WTC11 (cell line): Measurements from ENCODE around the gene CAMTA1. TPM values are rescaled to one million over a fixed set of nuclear protein-coding genes. Genes with fewer than 3 reads are reported as not detected.

ENCODE experiments used
- ATAC-seq: fragments of 200-7000 bp; cut with Tn5 transposase; 2 replicates; pipeline ENCODE4 v1.10.0; 2021; ENCODE audit warnings: mild to moderate bottlenecking, moderate library complexity
- CTCF ChIA-PET: fragments of 300-600 bp; sonication (Branson Sonifier 250); formaldehyde crosslinking; loops from one replicate; lab custom pipeline; 2021; ENCODE audit warnings: antibody characterized with exemption; lab: Charles Lee
- POLR2A ChIA-PET: fragments of 350-600 bp; sonication (Branson Sonifier 250); formaldehyde crosslinking; loops from one replicate; lab custom pipeline; 2021; ENCODE audit warnings: antibody characterized with exemption; lab: Charles Lee
- DNase-seq: peaks from one replicate; pipeline ENCODE4 v3.0.0; 2021; ENCODE audit warnings: low spot score
- H3K27ac Mint-ChIP-seq: 2 replicates; pipeline ENCODE4 v1.8.0; 2021; ENCODE audit warnings: mixed read lengths
- H3K27me3 Mint-ChIP-seq: 2 replicates; pipeline ENCODE4 v1.8.0; 2021; ENCODE audit warnings: low read depth, mild to moderate bottlenecking, moderate library complexity, mixed read lengths
- H3K36me3 Mint-ChIP-seq: 2 replicates; pipeline ENCODE4 v1.8.0; 2021; ENCODE audit warnings: mixed read lengths
- H3K4me1 Mint-ChIP-seq: 2 replicates; pipeline ENCODE4 v1.8.0; 2022; ENCODE audit warnings: mixed read lengths
- H3K4me3 Mint-ChIP-seq: 2 replicates; pipeline ENCODE4 v1.8.0; 2021; ENCODE audit warnings: mild to moderate bottlenecking, moderate library complexity, mixed read lengths
- H3K9me3 Mint-ChIP-seq: 2 replicates; pipeline ENCODE4 v1.8.0; 2021; ENCODE audit warnings: mixed read lengths
- GABPB1 ChIP-seq: sonication (generic); formaldehyde crosslinking; IDR thresholded peaks from 2 replicates; pipeline ENCODE4 v1.8.1; 2023; ENCODE audit warnings: mild to moderate bottlenecking, missing genetic modification reagents
- KAT7 ChIP-seq: sonication (generic); formaldehyde crosslinking; IDR thresholded peaks from 2 replicates; pipeline ENCODE4 v1.8.1; 2023; ENCODE audit warnings: missing genetic modification reagents, mild to moderate bottlenecking, borderline replicate concordance
- MLX ChIP-seq: sonication (generic); formaldehyde crosslinking; IDR thresholded peaks from 2 replicates; pipeline ENCODE4 v1.8.1; 2023; ENCODE audit warnings: mild to moderate bottlenecking, missing genetic modification reagents, moderate library complexity
- SMAD4 ChIP-seq: sonication (generic); formaldehyde crosslinking; IDR thresholded peaks from 2 replicates; pipeline ENCODE4 v1.8.0; 2022; ENCODE audit warnings: mild to moderate bottlenecking, missing genetic modification reagents
- SOX15 ChIP-seq: fragments of 250-450 bp; sonication (Bioruptor Pico); IDR thresholded peaks from 2 replicates; pipeline ENCODE4 v1.9.0; 2021; ENCODE audit warnings: mild to moderate bottlenecking
- ZNF219 ChIP-seq: sonication (generic); formaldehyde crosslinking; IDR thresholded peaks from 2 replicates; pipeline ENCODE4 v1.8.0; 2023; ENCODE audit warnings: missing genetic modification reagents, mild to moderate bottlenecking, borderline replicate concordance
- ZNF425 ChIP-seq: fragments of 250-450 bp; sonication (Bioruptor Pico); conservative IDR thresholded peaks from 2 replicates; pipeline ENCODE4 v1.9.0; 2021; ENCODE audit warnings: mild to moderate bottlenecking
- ZNF532 ChIP-seq: fragments of 250-450 bp; sonication (Bioruptor Pico); IDR thresholded peaks from 2 replicates; pipeline ENCODE4 v1.9.0; 2021; ENCODE audit warnings: mild to moderate bottlenecking, borderline replicate concordance
- ZSCAN18 ChIP-seq: fragments of 250-450 bp; sonication (Bioruptor Pico); IDR thresholded peaks from 2 replicates; pipeline ENCODE4 v2.1.2; 2022; ENCODE audit warnings: mild to moderate bottlenecking, moderate library complexity
- total RNA-seq: library from RNA; stranded (reverse); gene quantifications from 3 replicates; pipeline ENCODE4 v1.2.3, GENCODE V29; 2021
- TF ChIP-seq, protein P1 (sequence below): fragments of 200-600 bp; IDR thresholded peaks from 2 replicates; pipeline ENCODE4 v1.8.0; 2022; ENCODE audit warnings: antibody characterized with exemption
- TF ChIP-seq, protein P2 (sequence below): sonication (generic); formaldehyde crosslinking; IDR thresholded peaks from 2 replicates; pipeline ENCODE4 v1.8.1; 2023; ENCODE audit warnings: mild to moderate bottlenecking, moderate library complexity, missing genetic modification reagents
- TF ChIP-seq, protein P3 (sequence below): fragments of 250-450 bp; sonication (Bioruptor Pico); IDR thresholded peaks from 2 replicates; pipeline ENCODE4 v1.8.0; 2021; ENCODE audit warnings: mild to moderate bottlenecking
- TF ChIP-seq, protein P4 (sequence below): sonication (generic); formaldehyde crosslinking; IDR thresholded peaks from 2 replicates; pipeline ENCODE4 v1.8.0; 2022; ENCODE audit warnings: mild to moderate bottlenecking, missing genetic modification reagents

CAMTA1 gene
- total RNA-seq, 1 experiment from 2014 or later = 86.4 TPM

GRCh38 chr1:7694600-7695496 lies 909.6 kb downstream of the CAMTA1 start (continued):
- TF ChIP-seq ZNF425 (CRISPR knock-in tag) (no peak), SMAD4 (CRISPR knock-in tag) (no peak), SOX15 (CRISPR knock-in tag) (no peak)

DNA sequence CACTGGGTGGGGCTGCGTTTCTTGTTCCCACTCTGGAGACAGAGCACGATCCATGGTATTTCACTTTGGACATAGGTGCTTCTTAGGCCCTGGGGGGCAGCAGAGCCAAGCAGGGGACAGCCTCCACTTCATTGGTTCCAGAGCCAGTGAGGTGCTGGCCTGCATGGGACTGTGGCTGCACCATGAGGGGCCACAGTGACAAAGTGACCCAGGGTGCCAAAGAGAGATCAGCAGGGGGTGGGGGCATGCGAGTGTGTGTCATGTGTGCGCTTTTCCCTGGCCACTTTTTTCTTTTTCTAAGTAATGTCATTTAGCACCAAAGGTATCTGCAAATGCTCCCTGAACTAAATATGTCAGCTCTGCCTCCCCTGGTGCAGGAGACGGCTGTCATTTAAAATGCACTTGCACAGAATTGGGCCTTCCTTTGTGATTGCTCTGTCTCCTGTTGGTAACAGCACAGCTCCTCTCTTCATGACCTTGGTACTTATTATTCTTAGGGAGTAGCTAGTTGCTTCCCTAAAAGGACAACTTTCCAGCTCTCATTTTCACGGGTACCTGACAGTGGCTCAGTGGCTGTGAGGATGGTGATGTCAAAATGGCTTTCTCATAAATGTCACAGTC lies 910.4 kb downstream of the CAMTA1 start:
- Mint-ChIP-seq H3K4me1 (no peaks in the 10 kb centered on the region; the same call in 1 of the 2 replicates), H3K27ac (no peak overlapping the region), H3K27me3 (peaks cover 21% of the 10 kb centered on the region), H3K4me3 (no peak overlapping the region), H3K9me3 (peaks cover 48% of the 10 kb centered on the region), H3K36me3 (peaks cover 39% of the 10 kb centered on the region)
- ATAC-seq (no peak), DNase-seq (no peak)
- TF ChIP-seq MLX (CRISPR knock-in tag) = no peak
- ChIA-PET POLR2A (interaction anchor here (1.1 kb wide), 1 partner anchor 16 kb away, joined by 3 read pairs; no protein-coding TSS in a partner anchor), CTCF (interaction anchor here (1.2 to 2.1 kb wide), 3 partner anchors 9 to 57 kb away, joined by 4 to 6 read pairs (median 6); no protein-coding TSS in a partner anchor)

DNA sequence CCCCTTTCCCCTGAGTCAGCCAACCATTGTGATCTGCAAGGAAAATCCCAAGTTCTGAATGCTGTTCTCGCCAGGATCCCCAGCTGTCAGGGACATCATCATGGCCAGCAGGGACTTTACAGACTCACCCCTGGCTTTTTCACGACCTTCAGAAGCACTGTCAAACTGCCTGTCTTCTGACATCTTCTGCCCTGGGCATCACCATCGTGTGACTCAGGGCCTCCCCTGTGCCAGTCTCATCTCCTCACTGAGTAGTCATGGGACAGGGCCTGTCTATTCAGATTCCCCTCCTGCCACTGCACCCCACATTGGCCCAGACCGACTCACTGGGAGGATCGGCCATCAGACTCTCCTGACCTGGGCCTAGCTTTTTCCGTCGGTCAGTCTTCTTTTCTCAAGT lies 913.4 kb downstream of the CAMTA1 start:
- ATAC-seq (no peak), DNase-seq (no peak)
- peaks cover 20% of the 10 kb centered on the region for H3K36me3 Mint-ChIP-seq
- peaks cover 22% of the 10 kb centered on the region for H3K9me3 Mint-ChIP-seq
- H3K27ac Mint-ChIP-seq = no peak overlapping the region
- H3K27me3 Mint-ChIP-seq = peaks cover 38% of the 10 kb centered on the region
- CTCF ChIA-PET = no interaction called here
- TF ChIP-seq, protein P1, sequence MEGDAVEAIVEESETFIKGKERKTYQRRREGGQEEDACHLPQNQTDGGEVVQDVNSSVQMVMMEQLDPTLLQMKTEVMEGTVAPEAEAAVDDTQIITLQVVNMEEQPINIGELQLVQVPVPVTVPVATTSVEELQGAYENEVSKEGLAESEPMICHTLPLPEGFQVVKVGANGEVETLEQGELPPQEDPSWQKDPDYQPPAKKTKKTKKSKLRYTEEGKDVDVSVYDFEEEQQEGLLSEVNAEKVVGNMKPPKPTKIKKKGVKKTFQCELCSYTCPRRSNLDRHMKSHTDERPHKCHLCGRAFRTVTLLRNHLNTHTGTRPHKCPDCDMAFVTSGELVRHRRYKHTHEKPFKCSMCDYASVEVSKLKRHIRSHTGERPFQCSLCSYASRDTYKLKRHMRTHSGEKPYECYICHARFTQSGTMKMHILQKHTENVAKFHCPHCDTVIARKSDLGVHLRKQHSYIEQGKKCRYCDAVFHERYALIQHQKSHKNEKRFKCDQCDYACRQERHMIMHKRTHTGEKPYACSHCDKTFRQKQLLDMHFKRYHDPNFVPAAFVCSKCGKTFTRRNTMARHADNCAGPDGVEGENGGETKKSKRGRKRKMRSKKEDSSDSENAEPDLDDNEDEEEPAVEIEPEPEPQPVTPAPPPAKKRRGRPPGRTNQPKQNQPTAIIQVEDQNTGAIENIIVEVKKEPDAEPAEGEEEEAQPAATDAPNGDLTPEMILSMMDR = no peak
- TF ChIP-seq ZSCAN18 (CRISPR knock-in tag) = no peak
- TF ChIP-seq GABPB1 (CRISPR knock-in tag) = no peak
- no peak for TF ChIP-seq ZNF219 (CRISPR knock-in tag)
- TF ChIP-seq, protein P2, sequence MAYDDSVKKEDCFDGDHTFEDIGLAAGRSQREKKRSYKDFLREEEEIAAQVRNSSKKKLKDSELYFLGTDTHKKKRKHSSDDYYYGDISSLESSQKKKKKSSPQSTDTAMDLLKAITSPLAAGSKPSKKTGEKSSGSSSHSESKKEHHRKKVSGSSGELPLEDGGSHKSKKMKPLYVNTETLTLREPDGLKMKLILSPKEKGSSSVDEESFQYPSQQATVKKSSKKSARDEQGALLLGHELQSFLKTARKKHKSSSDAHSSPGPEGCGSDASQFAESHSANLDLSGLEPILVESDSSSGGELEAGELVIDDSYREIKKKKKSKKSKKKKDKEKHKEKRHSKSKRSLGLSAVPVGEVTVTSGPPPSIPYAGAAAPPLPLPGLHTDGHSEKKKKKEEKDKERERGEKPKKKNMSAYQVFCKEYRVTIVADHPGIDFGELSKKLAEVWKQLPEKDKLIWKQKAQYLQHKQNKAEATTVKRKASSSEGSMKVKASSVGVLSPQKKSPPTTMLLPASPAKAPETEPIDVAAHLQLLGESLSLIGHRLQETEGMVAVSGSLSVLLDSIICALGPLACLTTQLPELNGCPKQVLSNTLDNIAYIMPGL (CRISPR knock-in tag) = no peak
- no peak for TF ChIP-seq KAT7 (CRISPR knock-in tag)
- no peak for TF ChIP-seq ZNF532 (CRISPR knock-in tag)
- TF ChIP-seq, protein P3, sequence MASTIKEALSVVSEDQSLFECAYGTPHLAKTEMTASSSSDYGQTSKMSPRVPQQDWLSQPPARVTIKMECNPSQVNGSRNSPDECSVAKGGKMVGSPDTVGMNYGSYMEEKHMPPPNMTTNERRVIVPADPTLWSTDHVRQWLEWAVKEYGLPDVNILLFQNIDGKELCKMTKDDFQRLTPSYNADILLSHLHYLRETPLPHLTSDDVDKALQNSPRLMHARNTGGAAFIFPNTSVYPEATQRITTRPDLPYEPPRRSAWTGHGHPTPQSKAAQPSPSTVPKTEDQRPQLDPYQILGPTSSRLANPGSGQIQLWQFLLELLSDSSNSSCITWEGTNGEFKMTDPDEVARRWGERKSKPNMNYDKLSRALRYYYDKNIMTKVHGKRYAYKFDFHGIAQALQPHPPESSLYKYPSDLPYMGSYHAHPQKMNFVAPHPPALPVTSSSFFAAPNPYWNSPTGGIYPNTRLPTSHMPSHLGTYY (CRISPR knock-in tag) = no peak
- TF ChIP-seq, protein P4, sequence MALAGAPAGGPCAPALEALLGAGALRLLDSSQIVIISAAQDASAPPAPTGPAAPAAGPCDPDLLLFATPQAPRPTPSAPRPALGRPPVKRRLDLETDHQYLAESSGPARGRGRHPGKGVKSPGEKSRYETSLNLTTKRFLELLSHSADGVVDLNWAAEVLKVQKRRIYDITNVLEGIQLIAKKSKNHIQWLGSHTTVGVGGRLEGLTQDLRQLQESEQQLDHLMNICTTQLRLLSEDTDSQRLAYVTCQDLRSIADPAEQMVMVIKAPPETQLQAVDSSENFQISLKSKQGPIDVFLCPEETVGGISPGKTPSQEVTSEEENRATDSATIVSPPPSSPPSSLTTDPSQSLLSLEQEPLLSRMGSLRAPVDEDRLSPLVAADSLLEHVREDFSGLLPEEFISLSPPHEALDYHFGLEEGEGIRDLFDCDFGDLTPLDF (CRISPR knock-in tag) = no peak
- POLR2A ChIA-PET = no interaction called here
- H3K4me1 Mint-ChIP-seq = peaks cover 16% of the 10 kb centered on the region
- no peak overlapping the region for H3K4me3 Mint-ChIP-seq
